GM18498 (cell line): Measurements from ENCODE around the gene EPOP.

Source experiments
- ATAC-seq: cut with Tn5 transposase; IDR thresholded peaks from one replicate; pipeline ENCODE4 v1.9.1; 2021; ENCODE audit warnings: mild to moderate bottlenecking, moderate library complexity; ENCODE audit not compliant: unreplicated experiment

Gene EPOP

GRCh38 chr17:38674749-38675615 lies at the start of gene EPOP:
Gene EPOP (minus strand): TSS chr17:38674957. CDS start chr17:38674495, 462 bp downstream.
- ATAC-seq = peak; percentile 76

- ATAC-seq = no peak
These were observed 47.0 kb upstream of the EPOP start for GRCh38 chr17:38721802-38722201.

GRCh38 chr17:38720941-38721340 lies 46.2 kb upstream of the EPOP start:
- no peak for ATAC-seq

DNA sequence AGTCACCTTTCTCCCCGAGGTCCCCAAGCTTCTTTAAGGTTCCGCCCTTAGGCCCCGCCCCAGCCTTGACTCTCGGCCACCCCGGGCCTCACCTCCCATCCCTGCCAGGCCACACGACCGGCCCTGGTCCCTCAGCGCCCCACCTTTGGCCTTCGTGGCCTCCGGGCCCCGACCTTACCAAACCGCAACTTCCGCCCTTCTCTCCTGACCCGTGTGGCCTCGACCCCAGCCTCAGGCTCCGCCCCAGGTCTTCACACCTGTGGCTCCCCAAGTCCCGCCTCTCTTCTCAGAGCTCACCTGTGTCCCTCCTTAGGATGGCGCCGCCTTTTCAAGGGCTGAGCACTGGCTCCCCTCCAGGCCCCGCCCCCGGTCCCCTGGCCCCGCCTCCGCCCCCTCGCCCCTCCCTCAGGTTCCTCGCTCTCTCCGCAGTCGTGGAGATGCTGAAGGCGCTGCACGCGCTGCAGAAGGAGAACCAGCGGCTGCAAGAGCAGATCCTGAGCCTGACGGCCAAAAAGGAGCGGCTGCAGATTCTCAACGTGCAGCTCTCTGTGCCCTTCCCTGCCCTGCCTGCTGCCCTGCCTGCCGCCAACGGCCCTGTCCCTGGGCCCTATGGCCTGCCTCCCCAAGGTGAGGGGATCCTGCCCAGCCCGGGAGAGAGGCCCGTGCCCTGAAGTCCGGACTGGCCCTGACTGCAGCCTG lies 45.3 kb upstream of the EPOP start:
- ATAC-seq = no peak

GRCh38 chr17:38719289-38719942 lies 44.7 kb upstream of the EPOP start:
- no peak for ATAC-seq

DNA sequence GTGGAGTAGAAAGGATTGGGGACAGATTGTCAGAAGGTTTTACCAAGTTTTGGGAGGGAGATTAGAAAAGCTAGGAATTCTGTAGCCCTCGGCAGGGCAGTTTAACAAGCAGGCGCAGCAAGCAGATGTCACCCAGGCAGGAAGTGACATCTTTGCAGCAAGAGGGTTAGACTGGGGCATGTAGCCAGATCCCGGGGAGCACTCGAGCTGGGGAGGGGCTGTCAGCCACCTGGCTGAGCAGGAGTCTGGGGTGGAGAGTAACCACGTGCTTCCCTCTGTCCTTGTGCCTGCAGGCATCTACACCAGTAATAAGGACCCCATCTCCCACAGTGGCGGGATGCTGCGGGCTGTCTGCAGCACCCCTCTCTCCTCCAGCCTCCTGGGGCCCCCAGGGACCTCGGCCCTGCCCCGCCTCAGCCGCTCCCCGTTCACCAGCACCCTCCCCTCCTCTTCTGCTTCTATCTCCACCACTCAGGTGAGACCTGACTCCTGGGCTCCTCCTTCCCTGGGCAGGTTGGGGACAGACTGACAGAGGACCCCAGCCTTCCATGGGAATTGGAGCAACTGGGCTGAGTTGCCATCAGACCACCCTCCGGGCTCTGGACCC lies 42.5 kb upstream of the EPOP start:
- no peak for ATAC-seq

DNA sequence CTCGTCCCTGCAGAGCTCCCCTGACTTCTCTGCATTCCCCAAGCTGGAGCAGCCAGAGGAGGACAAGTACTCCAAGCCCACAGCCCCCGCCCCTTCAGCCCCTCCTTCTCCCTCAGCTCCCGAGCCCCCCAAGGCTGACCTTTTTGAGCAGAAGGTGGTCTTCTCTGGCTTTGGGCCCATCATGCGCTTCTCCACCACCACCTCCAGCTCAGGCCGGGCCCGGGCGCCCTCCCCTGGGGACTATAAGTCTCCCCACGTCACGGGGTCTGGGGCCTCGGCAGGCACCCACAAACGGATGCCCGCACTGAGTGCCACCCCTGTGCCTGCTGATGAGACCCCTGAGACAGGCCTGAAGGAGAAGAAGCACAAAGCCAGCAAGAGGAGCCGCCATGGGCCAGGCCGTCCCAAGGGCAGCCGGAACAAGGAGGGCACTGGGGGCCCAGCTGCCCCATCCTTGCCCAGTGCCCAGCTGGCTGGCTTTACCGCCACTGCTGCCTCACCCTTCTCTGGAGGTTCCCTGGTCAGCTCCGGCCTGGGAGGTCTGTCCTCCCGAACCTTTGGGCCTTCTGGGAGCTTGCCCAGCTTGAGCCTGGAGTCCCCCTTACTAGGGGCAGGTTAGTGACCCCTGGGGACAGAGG lies 41.7 kb upstream of the EPOP start:
- ATAC-seq = no peak

DNA sequence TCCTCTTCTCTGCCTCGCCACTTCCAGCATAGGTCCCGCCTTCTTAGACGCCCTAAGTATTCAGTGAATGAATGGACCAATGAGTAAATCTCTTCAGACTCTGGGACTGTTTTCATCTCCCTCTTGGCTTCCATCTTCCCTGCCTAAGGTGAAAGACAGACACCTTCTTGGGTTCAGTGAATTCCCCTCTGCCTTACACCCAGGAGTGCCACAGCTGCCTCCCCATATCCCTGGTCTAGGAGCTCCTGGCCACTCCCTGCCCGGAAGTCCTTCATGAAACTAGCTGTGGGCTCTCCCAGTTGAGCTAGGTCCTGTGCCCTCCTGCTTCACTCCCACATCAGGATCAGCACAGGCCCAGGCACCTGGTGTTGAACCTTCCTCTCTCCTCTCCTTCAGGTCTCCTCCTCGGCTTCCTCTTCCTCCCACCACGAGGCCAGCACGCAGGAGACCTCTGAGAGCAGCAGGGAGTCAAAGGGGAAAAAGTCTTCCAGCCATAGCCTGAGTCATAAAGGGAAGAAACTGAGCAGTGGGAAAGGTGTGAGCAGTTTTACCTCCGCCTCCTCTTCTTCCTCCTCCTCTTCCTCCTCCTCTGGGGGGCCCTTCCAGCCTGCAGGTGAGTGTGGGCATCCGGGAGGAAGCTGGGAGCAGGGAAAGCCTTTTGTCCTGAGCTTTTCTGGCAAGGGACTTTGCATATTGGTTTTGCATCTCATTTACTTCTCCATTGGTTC lies 40.6 kb upstream of the EPOP start:
- ATAC-seq = no peak

GRCh38 chr17:38713456-38714075 lies 38.8 kb upstream of the EPOP start:
- no peak for ATAC-seq

DNA sequence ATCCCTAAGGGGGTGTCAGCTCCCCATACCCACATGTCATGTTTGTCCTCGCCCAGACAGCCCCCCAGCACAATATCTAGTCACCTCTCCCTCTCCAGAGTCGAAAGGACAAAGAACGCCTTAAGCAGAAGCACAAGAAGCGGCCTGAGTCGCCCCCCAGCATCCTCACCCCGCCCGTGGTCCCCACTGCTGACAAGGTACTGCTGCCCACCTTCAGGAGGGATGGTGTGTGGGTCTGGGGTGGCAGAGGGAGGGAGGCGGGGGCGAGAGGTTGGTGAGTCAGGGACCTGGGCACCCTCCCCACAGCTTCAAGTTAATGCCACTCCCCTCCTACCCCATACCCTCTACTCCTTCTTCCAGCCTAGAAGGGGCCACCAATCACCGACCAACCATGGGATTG lies 37.8 kb upstream of the EPOP start:
- ATAC-seq = no peak

DNA sequence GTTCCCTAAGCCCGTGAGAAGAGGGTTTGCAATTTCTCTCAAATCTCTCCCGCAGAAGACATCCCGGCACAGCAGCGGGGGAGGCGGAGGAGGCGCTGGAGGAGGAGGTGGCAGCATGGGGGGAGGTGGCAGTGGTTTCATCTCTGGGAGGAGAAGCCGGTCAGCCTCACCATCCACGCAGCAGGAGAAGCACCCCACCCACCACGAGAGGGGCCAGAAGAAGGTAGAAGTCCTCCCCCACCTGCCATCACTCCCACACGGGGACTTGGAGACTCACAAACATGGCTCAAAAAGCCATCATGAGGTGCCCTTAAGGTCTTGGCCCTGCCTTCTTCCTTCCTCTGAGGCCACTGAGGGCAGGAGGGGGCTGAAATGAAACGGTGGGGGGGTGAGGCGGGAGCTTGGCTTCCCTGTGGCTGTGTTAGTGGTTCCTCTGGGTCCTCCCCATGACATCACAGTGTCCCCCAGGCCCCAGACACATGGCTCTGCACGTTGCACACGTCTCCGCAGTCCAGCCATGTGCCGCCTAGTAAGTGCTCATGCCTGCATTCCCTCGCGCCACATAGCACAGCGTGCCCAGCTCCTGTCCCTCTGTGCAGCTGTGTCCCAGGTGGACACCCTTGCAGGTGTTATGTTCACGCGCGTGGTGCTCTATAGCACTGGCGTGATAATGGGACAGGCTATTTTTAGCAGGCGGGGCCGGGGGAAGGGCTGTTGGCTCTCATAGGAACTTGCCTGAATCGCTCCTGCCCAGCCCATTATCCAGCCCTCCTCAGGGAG lies 37.2 kb upstream of the EPOP start:
- ATAC-seq = no peak

DNA sequence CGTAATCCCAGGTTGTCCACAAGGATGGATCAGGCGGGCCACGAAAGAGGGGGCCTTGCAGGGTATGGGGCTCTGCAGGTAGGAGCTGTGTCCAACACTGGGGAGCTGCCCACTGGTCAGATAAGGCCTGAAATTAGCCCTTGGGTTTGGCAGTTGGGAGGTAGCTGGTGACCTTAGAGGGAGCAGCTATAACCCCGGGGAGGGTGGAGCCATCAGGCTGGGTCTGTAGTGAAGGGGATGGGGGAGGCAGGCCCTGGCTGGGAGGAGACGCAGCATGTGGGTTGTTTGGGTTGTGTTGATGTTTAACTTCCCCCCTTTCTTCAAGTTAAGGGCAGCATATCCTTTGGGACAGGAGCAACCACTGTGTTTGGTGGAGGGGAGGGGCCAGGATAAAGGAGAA lies 36.2 kb upstream of the EPOP start:
- no peak for ATAC-seq

DNA sequence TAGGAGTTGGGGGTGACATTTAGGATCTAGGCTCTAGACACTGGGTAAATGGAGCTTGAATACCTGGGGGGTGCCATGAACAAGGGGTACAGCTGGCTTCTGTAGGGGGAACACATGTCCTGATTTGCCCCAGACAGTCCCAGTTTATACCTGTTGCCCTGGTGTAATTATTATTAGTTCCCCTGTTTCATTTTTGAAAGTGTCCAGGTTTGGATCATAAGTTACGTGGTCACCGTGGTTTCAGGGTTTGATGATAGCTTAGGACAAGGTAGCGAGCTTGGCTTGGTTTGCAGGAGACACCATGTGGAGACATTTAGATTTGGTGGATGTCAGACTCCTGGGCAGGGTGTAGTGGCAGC lies 35.8 kb upstream of the EPOP start:
- ATAC-seq = no peak

DNA sequence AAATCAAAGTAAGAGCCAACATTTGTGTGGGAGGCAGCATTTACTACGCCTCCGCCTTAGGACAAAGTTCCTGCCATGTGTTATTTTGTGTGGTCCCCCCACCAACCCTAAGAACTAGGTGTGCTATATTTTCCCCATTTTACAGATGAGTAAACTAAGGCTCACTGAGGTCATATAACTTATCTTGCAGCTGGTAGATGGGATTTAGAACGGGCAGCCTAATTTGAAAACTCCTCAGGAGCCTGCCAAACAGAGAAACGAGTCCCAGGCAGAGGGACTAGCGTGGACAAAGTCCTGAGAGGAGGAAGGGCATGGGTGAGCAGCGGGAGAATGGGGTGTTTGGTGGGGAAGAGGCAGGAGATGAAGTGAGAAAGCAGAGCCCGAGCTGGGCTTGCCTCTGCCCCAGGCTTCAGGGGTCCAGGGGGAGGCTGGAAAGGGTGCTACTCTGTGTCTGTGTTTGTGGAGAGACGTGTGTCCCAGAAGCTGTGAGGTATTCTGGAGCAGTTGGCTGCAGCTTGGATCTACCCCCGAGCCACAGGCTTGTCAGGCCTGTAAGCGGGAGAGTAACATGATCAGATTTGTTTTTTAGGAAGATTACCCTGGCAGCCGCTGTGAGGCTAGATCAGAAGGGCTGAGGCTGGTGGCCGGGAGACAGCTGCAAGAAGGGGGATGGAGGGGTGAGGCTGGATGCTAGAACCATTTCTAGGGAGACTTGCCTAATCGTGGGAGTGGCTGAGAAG lies 35.3 kb upstream of the EPOP start:
- ATAC-seq = no peak

GRCh38 chr17:38709104-38709820 lies 34.5 kb upstream of the EPOP start:
- ATAC-seq = no peak

- ATAC-seq = no peak
These were observed 33.1 kb upstream of the EPOP start for GRCh38 chr17:38707678-38708351.

DNA sequence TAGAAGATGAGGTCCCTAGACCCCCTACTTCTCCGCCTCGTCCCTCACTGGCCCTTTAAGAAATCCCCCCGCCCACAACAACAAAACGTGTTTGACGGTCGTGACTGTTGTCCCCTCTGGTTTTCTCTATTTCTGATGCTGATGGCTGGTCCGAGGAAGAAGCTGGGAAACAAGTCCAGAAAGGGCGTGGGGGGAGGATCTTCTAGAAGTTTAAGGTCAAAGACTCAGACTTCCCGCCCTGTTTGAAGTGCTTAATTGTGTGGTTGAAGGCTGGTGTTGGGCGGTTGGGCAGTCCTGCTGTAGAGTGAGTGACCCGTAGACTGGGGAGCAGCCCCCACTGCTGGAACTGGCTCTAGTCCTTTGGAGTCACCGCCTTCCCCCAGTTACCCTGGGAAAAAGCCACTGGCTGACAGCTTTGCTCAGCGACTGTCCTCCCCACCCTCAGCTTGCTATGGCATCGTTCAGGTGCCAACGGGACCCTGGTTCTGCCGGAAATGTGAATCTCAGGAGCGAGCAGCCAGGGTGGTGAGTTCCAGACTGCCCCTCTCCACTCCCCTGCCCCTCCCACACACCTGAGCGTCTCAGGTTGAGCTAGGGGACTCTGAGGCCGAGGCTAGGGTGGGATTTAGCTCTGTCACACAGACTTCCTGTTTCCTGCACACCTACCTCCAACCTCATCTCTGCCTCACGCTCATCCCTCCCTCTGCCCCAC lies 31.9 kb upstream of the EPOP start:
- ATAC-seq = no peak
